ENCODE data around the gene DLGAP1.

Gene DLGAP1

GRCh38 chr18:4233468-4233867 lies 221.6 kb downstream of the DLGAP1 start:
- TF ChIP-seq MAX (IDR thresholded peaks at IDR 0.05; ENCODE audit: low read depth, low read length): no peak
- no peak for TF ChIP-seq CTCF (IDR thresholded peaks at IDR 0.05; ENCODE audit: low read depth, low read length)
- TF ChIP-seq POLR2A (IDR thresholded peaks at IDR 0.05; ENCODE audit: extremely low read depth, insufficient read length): no peak
- TF ChIP-seq MYC (IDR thresholded peaks at IDR 0.05; ENCODE audit: low read depth, low read length): no peak
- H3K4me3 ChIP-seq (ENCODE audit: low read depth, low read length): no peak overlapping the region
- no peak for DNase-seq (ENCODE audit: low read depth)

DNA sequence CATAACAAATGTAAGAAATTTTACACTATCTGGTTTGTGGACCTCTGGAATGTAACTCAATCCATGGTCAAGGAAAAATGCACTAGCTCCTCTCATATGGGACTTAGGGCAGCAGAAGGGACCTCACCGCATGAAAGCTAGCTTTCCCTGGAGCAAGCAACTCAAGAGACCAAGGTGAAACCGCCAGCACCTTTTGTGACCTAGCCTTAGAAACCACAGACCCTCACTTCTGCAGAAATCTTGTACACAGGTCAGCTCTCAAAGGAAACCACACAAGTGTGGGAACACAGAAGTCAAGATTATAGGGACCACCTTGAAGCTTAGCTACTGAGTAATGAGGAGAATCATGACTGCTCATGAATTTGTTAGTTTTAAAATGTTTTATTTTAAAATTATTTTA lies 222.5 kb downstream of the DLGAP1 start:
- DNase-seq (ENCODE audit: low read depth): no peak
- TF ChIP-seq POLR2A (IDR thresholded peaks at IDR 0.05; ENCODE audit: extremely low read depth, insufficient read length) (no peak), MAX (IDR thresholded peaks at IDR 0.05; ENCODE audit: low read depth, low read length) (no peak), MYC (IDR thresholded peaks at IDR 0.05; ENCODE audit: low read depth, low read length) (no peak), CTCF (IDR thresholded peaks at IDR 0.05; ENCODE audit: low read depth, low read length) (no peak)
- no peak overlapping the region for H3K4me3 ChIP-seq (ENCODE audit: low read depth, low read length)

DNA sequence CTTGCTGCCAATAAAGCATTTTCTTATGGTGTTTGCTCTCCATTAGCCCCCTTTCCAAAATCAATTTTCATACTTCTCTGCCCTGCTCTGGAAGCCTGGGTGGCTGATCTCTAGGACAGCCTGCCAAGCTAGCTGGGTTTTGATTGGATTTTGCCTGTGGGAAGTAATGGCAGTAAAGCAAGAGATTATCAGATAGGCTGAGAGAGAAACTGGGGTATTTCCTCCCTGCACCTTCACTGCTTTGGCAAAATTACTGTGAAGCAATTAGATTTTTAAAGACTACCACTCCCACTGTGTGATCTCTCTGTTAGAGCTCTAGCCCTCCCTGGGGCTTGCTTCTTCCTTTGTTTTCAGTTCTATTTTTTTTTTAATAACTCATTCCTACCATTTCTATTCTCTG lies 223.8 kb downstream of the DLGAP1 start:
- H3K4me3 ChIP-seq (ENCODE audit: low read depth, low read length): no peak overlapping the region
- DNase-seq (ENCODE audit: low read depth): no peak
- TF ChIP-seq MYC (IDR thresholded peaks at IDR 0.05; ENCODE audit: low read depth, low read length): no peak
- no peak for TF ChIP-seq CTCF (IDR thresholded peaks at IDR 0.05; ENCODE audit: low read depth, low read length)
- no peak for TF ChIP-seq POLR2A (IDR thresholded peaks at IDR 0.05; ENCODE audit: extremely low read depth, insufficient read length)
- TF ChIP-seq MAX (IDR thresholded peaks at IDR 0.05; ENCODE audit: low read depth, low read length): no peak

- DNase-seq (ENCODE audit: low read depth): no peak
- TF ChIP-seq POLR2A (IDR thresholded peaks at IDR 0.05; ENCODE audit: extremely low read depth, insufficient read length) (no peak), CTCF (IDR thresholded peaks at IDR 0.05; ENCODE audit: low read depth, low read length) (no peak)
- no peak overlapping the region for H3K4me3 ChIP-seq (ENCODE audit: low read depth, low read length)
These were observed 224.5 kb downstream of the DLGAP1 start for GRCh38 chr18:4230450-4231168.

GRCh38 chr18:4224031-4224704 lies 230.9 kb downstream of the DLGAP1 start:
- no peak for DNase-seq (ENCODE audit: low read depth)

More at GRCh38 chr18:4224031-4224704, 230.9 kb downstream of the DLGAP1 start:
- no peak for TF ChIP-seq MYC (IDR thresholded peaks at IDR 0.05; ENCODE audit: low read depth, low read length)
- no peak for TF ChIP-seq CTCF (IDR thresholded peaks at IDR 0.05; ENCODE audit: low read depth, low read length)
- TF ChIP-seq MAX (IDR thresholded peaks at IDR 0.05; ENCODE audit: low read depth, low read length): no peak
- no peak for TF ChIP-seq POLR2A (IDR thresholded peaks at IDR 0.05; ENCODE audit: extremely low read depth, insufficient read length)
- no peak overlapping the region for H3K4me3 ChIP-seq (ENCODE audit: low read depth, low read length)

All from NB4 (cell line).